GM18861 (cell line): Measurements from ENCODE around the gene ILDR1.

Experiments
- ATAC-seq: cut with Tn5 transposase; IDR thresholded peaks from one replicate; pipeline ENCODE4 v1.9.1; 2021; ENCODE audit not compliant: unreplicated experiment

Gene ILDR1

GRCh38 chr3:122021037-122021436, 1.0 kb downstream of the ILDR1 start:
- ATAC-seq, result no peak

- no peak for ATAC-seq
Observed at GRCh38 chr3:122019493-122019892, 2.6 kb downstream of the ILDR1 start.

- peak; percentile 89 for ATAC-seq
Observed at GRCh38 chr3:122014741-122015140, 7.3 kb downstream of the ILDR1 start.

- ATAC-seq, result no peak
Observed at GRCh38 chr3:122013448-122013925, 8.6 kb downstream of the ILDR1 start.

GRCh38 chr3:122012821-122013220, 9.2 kb downstream of the ILDR1 start:
- no peak for ATAC-seq

GRCh38 chr3:122011396-122011795, 10.7 kb downstream of the ILDR1 start:
- ATAC-seq, result no peak

GRCh38 chr3:122010506-122010905, 11.5 kb downstream of the ILDR1 start:
- no peak for ATAC-seq

- no peak for ATAC-seq
Observed at GRCh38 chr3:122008166-122008565, 13.9 kb downstream of the ILDR1 start.

- ATAC-seq, result no peak
Observed at GRCh38 chr3:122006267-122006666, 15.8 kb downstream of the ILDR1 start.

GRCh38 chr3:122004991-122005565, 17.0 kb downstream of the ILDR1 start:
- ATAC-seq, result no peak

GRCh38 chr3:122004107-122004506, 17.9 kb downstream of the ILDR1 start:
- ATAC-seq, result no peak

- ATAC-seq, result no peak
Observed at GRCh38 chr3:122003606-122004005, 18.4 kb downstream of the ILDR1 start.

- ATAC-seq, result no peak
Observed at GRCh38 chr3:122003112-122003511, 18.9 kb downstream of the ILDR1 start.

GRCh38 chr3:122002611-122003010, 19.4 kb downstream of the ILDR1 start:
- no peak for ATAC-seq

- no peak for ATAC-seq
Observed at GRCh38 chr3:122001892-122002291, 20.2 kb downstream of the ILDR1 start.

- ATAC-seq, result no peak
Observed at GRCh38 chr3:122000936-122001605, 21.0 kb downstream of the ILDR1 start.

GRCh38 chr3:121999931-122000330, 22.1 kb downstream of the ILDR1 start:
- ATAC-seq, result no peak

- no peak for ATAC-seq
Observed at GRCh38 chr3:121998611-121999473, 23.2 kb downstream of the ILDR1 start.

GRCh38 chr3:121998030-121998580, 23.9 kb downstream of the ILDR1 start:
- ATAC-seq, result peak; percentile 23

- ATAC-seq, result no peak
Observed at GRCh38 chr3:121997372-121997771, 24.7 kb downstream of the ILDR1 start.

GRCh38 chr3:121996441-121996840, 25.6 kb downstream of the ILDR1 start:
- ATAC-seq, result no peak
